MCF 10A (cell line): ENCODE measurements around the gene CBY2. TPM values are rescaled to one million over a fixed set of nuclear protein-coding genes. Genes with fewer than 3 reads are reported as not detected.

Experiments
- BruUV-seq: library from RNA; stranded (reverse); fragments of 400-500 nt; replicated peaks from 2 replicates; lab custom pipeline; 2021; lab: Mats Ljungman, UMichigan
- CTCF ChIA-PET: fragments of 300-600 bp; sonication (Branson Sonifier 250); formaldehyde crosslinking; extraction: SDS; loops from one replicate; lab custom pipeline; 2021; ENCODE audit warnings: antibody characterized with exemption, inconsistent platforms; lab: Yijun Ruan, JAX
- POLR2A ChIA-PET: fragments of 300-600, 350-650 bp; sonication (Branson Sonifier 250); formaldehyde crosslinking; extraction: SDS; loops from one replicate; lab custom pipeline; 2020; ENCODE audit warnings: antibody characterized with exemption, inconsistent platforms; lab: Yijun Ruan, JAX
- DNase-seq: peaks from one replicate; pipeline ENCODE4 v3.0.0-alpha.2; 2018; ENCODE audit not compliant: unreplicated experiment
- H3K27ac Mint-ChIP-seq: one replicate; pipeline ENCODE4 v1.8.0; 2022; ENCODE audit warnings: mild to moderate bottlenecking, low read depth, mixed read lengths; ENCODE audit not compliant: unreplicated experiment
- H3K27me3 Mint-ChIP-seq: one replicate; pipeline ENCODE4 v1.8.0; 2022; ENCODE audit warnings: mixed read lengths; ENCODE audit not compliant: insufficient read depth, unreplicated experiment
- H3K36me3 Mint-ChIP-seq: one replicate; pipeline ENCODE4 v1.8.0; 2022; ENCODE audit warnings: mild to moderate bottlenecking, moderate library complexity, mixed read lengths; ENCODE audit not compliant: insufficient read depth, unreplicated experiment
- H3K4me1 Mint-ChIP-seq: one replicate; pipeline ENCODE4 v1.8.0; 2022; ENCODE audit warnings: mixed read lengths; ENCODE audit not compliant: insufficient read depth, unreplicated experiment
- H3K4me3 Mint-ChIP-seq: one replicate; pipeline ENCODE4 v1.8.0; 2022; ENCODE audit warnings: mild to moderate bottlenecking, moderate library complexity, mixed read lengths; ENCODE audit not compliant: unreplicated experiment
- H3K9me3 Mint-ChIP-seq: one replicate; pipeline ENCODE4 v1.8.0; 2022; ENCODE audit warnings: mixed read lengths; ENCODE audit not compliant: unreplicated experiment
- intact Hi-C: fragments of 100-400 bp; cut with micrococcal nuclease; formaldehyde crosslinking; loops from 2 replicates; pipeline ENCODE4 v1.14.1; 2022
- total RNA-seq: library from RNA; stranded (reverse); gene quantifications from 2 replicates; pipeline ENCODE4 v1.2.3, GENCODE V29; 2022
- TF ChIP-seq, protein P1 (sequence below): fragments of 200-600 bp; IDR thresholded peaks from one replicate; pipeline ENCODE4 v1.8.0; 2022; ENCODE audit warnings: antibody characterized with exemption, mild to moderate bottlenecking; ENCODE audit not compliant: unreplicated experiment

CBY2 gene
- total RNA-seq, 1 experiment from 2014 or later, result not detected

DNA sequence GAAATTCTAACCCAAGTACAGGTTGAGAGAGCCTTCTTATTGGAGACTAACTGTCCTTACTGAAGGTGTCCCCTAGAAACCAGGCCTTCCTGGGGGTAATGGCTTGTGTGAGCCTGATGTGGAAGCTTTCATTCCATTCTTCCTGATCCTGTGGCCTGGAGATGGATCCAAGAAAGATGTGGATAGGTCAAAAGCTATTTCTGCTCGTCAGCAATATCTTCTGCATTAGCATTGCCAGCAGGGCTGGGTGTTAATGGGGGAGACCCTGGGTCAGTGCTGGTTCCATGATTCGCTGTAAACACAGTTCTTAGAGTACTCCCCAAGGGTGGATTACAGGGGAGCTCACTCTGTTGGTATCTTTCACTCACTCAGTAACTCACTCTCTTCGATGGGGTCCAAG is 42.9 kb downstream of the CBY2 start:
- no TSS peak for BruUV-seq
- Mint-ChIP-seq H3K27ac (no peak overlapping the region), H3K4me1 (no peaks in the 10 kb centered on the region), H3K9me3 (no peaks in the 10 kb centered on the region), H3K27me3 (peaks cover 55% of the 10 kb centered on the region), H3K36me3 (no peaks in the 10 kb centered on the region), H3K4me3 (no peak overlapping the region)
- no peak for DNase-seq
- POLR2A ChIA-PET, result no interaction called here
- TF ChIP-seq, protein P1, sequence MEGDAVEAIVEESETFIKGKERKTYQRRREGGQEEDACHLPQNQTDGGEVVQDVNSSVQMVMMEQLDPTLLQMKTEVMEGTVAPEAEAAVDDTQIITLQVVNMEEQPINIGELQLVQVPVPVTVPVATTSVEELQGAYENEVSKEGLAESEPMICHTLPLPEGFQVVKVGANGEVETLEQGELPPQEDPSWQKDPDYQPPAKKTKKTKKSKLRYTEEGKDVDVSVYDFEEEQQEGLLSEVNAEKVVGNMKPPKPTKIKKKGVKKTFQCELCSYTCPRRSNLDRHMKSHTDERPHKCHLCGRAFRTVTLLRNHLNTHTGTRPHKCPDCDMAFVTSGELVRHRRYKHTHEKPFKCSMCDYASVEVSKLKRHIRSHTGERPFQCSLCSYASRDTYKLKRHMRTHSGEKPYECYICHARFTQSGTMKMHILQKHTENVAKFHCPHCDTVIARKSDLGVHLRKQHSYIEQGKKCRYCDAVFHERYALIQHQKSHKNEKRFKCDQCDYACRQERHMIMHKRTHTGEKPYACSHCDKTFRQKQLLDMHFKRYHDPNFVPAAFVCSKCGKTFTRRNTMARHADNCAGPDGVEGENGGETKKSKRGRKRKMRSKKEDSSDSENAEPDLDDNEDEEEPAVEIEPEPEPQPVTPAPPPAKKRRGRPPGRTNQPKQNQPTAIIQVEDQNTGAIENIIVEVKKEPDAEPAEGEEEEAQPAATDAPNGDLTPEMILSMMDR, result no peak
- intact Hi-C loops, result no loop called here
- CTCF ChIA-PET, result interaction anchor here (1.7 kb wide), 1 partner anchor 10 kb away, joined by 4 read pairs; no protein-coding TSS in a partner anchor

- H3K9me3 Mint-ChIP-seq, result no peaks in the 10 kb centered on the region
- no peaks in the 10 kb centered on the region for H3K4me1 Mint-ChIP-seq
- H3K27ac Mint-ChIP-seq, result no peak overlapping the region
- H3K27me3 Mint-ChIP-seq, result peaks cover 45% of the 10 kb centered on the region
- intact Hi-C loops, result no loop called here
- CTCF ChIA-PET, result no interaction called here
- H3K36me3 Mint-ChIP-seq, result no peaks in the 10 kb centered on the region
- no peak overlapping the region for H3K4me3 Mint-ChIP-seq
- no TSS peak for BruUV-seq
- TF ChIP-seq, protein P1, result no peak
- DNase-seq, result no peak
- POLR2A ChIA-PET, result no interaction called here
Measured at GRCh38 chr13:45747071-45747470, 45.0 kb downstream of the CBY2 start.

- ChIA-PET CTCF (interaction anchor here (0.7 to 1.7 kb wide), 2 partner anchors 12 to 126 kb away, joined by 3 to 4 read pairs; no protein-coding TSS in a partner anchor), POLR2A (no interaction called here)
- H3K4me3 Mint-ChIP-seq, result no peak overlapping the region
- H3K36me3 Mint-ChIP-seq, result no peaks in the 10 kb centered on the region
- TF ChIP-seq, protein P1, result no peak
- intact Hi-C loops, result no loop called here
- no peaks in the 10 kb centered on the region for H3K9me3 Mint-ChIP-seq
- no peak for DNase-seq
- no peak overlapping the region for H3K27ac Mint-ChIP-seq
- peaks cover 27% of the 10 kb centered on the region for H3K27me3 Mint-ChIP-seq
- no peaks in the 10 kb centered on the region for H3K4me1 Mint-ChIP-seq
- BruUV-seq, result no TSS peak
Measured at GRCh38 chr13:45748941-45749759, 47.0 kb downstream of the CBY2 start.

DNA sequence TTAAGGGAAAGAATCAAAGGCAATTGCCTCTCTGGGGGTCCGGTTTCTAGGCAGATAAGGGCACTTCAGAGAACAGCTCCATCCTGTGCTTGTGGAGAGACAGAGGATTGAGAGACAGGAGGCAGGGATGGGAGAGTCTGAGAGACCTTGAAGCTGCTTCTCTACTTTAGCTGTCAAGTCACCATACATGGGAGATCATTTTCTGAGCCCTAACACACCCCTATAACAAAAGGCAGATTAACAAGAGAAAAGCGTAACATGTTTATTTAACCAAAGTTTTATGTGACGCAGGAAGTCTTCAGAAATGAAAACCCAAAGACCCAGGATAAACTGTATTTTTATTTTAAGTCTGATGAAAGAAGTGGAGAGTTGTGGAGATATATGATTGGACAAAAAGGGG is 48.4 kb downstream of the CBY2 start:
- H3K9me3 Mint-ChIP-seq, result no peaks in the 10 kb centered on the region
- TF ChIP-seq, protein P1, result no peak
- POLR2A ChIA-PET, result no interaction called here
- DNase-seq, result no peak
- CTCF ChIA-PET, result no interaction called here
- BruUV-seq, result no TSS peak
- no peaks in the 10 kb centered on the region for H3K36me3 Mint-ChIP-seq
- no peaks in the 10 kb centered on the region for H3K4me1 Mint-ChIP-seq
- intact Hi-C loops, result no loop called here
- H3K4me3 Mint-ChIP-seq, result no peak overlapping the region
- no peak overlapping the region for H3K27ac Mint-ChIP-seq
- H3K27me3 Mint-ChIP-seq, result peaks cover 13% of the 10 kb centered on the region
